Nucleus accumbens (tissue), 56 donors: Measurements from ENCODE around the gene MYO18A.
"Not testable (repeated sequence)": the region's sequence is repeated elsewhere in the genome, so short reads cannot be mapped to it uniquely, and the experiment has no call there.

Source experiments
- DNase-seq, 56 donors: peaks; one replicate each; lab custom pipeline; 2025; lab: John Stamatoyannopoulos, UW

The MYO18A gene

GRCh38 chr17:29090108-29090507 is 90.1 kb downstream of the MYO18A start:
- DNase-seq = no peak

- DNase-seq = peak in 52 of 56 donors; percentile 11 to 89 (median 67)
Observed at GRCh38 chr17:29089601-29090044, 90.6 kb downstream of the MYO18A start.

GRCh38 chr17:29088782-29089181 is 91.4 kb downstream of the MYO18A start:
- DNase-seq = not testable (repeated sequence)

- DNase-seq = peak in 2 of 56 donors; percentile 16 to 21
Observed at GRCh38 chr17:29086628-29087332, 93.4 kb downstream of the MYO18A start.

GRCh38 chr17:29085223-29085622 is 95.0 kb downstream of the MYO18A start:
- no peak for DNase-seq

GRCh38 chr17:29084541-29085146 is 95.6 kb downstream of the MYO18A start:
- peak in 7 of 56 donors; percentile 10 to 43 (median 25) for DNase-seq

- peak in 3 of 56 donors; percentile 17 to 38 (median 20) for DNase-seq
Observed at GRCh38 chr17:29080965-29081364, 99.2 kb downstream of the MYO18A start.

GRCh38 chr17:29080323-29080722 is 99.9 kb downstream of the MYO18A start:
- DNase-seq = no peak

- DNase-seq = no peak
Observed at GRCh38 chr17:29079887-29080286, 100.3 kb downstream of the MYO18A start.

- DNase-seq = no peak
Observed at GRCh38 chr17:29079433-29079832, 100.8 kb downstream of the MYO18A start.

- DNase-seq = peak in 43 of 56 donors; percentile 12 to 92 (median 67)
Observed at GRCh38 chr17:29078183-29079045, 101.8 kb downstream of the MYO18A start.

- no peak for DNase-seq
Observed at GRCh38 chr17:29077320-29077719, 102.9 kb downstream of the MYO18A start.

GRCh38 chr17:29076722-29077121 is 103.5 kb downstream of the MYO18A start:
- peak in 44 of 56 donors; percentile 10 to 79 (median 48) for DNase-seq

- DNase-seq = no peak
Observed at GRCh38 chr17:29076087-29076486, 104.1 kb downstream of the MYO18A start.

GRCh38 chr17:29074488-29074887 is 105.7 kb downstream of the MYO18A start:
- no peak for DNase-seq

- no peak for DNase-seq
Observed at GRCh38 chr17:29073520-29073919, 106.7 kb downstream of the MYO18A start.

- DNase-seq = no peak
Observed at GRCh38 chr17:29073045-29073444, 107.2 kb downstream of the MYO18A start.

- no peak for DNase-seq
Observed at GRCh38 chr17:29071303-29071702, 108.9 kb downstream of the MYO18A start.

GRCh38 chr17:29070781-29071180 is 109.4 kb downstream of the MYO18A start:
- DNase-seq = no peak

GRCh38 chr17:29070308-29070707 is 109.9 kb downstream of the MYO18A start:
- DNase-seq = no peak

- peak in 1 of 56 donors; percentile 31 for DNase-seq
Observed at GRCh38 chr17:29069526-29070041, 110.6 kb downstream of the MYO18A start.
